ENCODE data around the gene CRIM1.
"Not testable (repeated sequence)": the region's sequence is repeated elsewhere in the genome, so short reads cannot be mapped to it uniquely, and the experiment has no call there.

Gene CRIM1, protein sequence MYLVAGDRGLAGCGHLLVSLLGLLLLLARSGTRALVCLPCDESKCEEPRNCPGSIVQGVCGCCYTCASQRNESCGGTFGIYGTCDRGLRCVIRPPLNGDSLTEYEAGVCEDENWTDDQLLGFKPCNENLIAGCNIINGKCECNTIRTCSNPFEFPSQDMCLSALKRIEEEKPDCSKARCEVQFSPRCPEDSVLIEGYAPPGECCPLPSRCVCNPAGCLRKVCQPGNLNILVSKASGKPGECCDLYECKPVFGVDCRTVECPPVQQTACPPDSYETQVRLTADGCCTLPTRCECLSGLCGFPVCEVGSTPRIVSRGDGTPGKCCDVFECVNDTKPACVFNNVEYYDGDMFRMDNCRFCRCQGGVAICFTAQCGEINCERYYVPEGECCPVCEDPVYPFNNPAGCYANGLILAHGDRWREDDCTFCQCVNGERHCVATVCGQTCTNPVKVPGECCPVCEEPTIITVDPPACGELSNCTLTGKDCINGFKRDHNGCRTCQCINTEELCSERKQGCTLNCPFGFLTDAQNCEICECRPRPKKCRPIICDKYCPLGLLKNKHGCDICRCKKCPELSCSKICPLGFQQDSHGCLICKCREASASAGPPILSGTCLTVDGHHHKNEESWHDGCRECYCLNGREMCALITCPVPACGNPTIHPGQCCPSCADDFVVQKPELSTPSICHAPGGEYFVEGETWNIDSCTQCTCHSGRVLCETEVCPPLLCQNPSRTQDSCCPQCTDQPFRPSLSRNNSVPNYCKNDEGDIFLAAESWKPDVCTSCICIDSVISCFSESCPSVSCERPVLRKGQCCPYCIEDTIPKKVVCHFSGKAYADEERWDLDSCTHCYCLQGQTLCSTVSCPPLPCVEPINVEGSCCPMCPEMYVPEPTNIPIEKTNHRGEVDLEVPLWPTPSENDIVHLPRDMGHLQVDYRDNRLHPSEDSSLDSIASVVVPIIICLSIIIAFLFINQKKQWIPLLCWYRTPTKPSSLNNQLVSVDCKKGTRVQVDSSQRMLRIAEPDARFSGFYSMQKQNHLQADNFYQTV

DNA sequence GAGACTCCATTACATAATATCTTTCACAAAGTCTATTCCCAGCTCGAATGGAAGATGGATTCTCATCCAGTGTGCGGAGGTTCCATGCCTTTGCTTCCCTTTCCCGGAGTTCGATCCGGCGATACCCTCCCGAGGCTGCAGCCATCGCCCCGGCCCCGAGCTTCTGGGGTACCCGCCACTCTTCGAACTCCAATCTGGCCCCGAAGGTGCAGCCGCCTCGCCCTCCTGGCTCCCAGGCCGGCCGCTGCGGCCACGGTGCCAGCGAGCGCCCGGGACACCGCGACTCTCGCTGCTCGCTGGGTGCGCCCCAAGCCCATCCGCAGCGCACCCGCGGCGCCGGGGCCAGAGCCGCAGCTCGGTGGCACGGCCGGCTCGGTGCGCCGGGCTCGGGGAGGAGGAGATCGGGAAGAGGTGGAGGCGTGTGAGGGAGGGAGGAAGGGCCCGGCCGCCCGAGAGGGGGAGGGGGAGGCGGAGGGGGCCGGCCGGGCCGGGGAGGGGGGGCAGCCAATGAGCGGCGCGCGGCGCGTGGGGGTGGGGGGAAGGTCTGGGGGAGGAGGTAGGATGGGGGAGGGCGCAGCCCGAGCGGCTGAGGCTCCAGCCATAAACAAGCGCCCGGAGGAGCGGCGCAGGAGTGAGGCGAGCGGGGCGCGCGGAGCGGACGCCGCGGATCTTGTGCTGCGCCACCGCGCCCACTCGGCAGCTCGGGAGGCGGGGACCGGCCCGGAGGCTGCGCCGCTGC is at the start of gene CRIM1:
TSS of gene CRIM1 (plus strand) at position 628 of the 739 bp plus-strand sequence. CDS start 515 bp downstream, outside the sequence.
- peak; percentile 24 for DNase-seq (ENCODE audit: low read depth)

DNA sequence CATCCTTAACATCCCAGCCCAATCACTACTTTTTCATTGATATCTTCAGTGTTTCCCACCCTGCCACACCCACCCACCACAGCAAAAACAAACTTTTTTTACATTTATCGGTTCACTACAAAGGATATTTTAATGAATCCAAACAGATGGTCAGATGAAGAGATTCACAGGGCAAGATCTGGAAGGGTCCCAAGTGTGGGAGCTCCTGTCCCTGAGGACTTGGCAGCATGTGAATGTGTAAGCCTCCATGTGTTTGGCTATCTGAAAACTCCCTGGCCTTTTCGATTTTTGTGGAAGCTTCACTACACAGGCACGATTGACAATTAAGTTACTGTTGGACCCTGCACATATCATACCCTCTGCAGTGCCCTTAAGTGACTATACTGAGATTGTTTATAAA is 48.1 kb upstream of the CRIM1 start:
- DNase-seq (ENCODE audit: low read depth), result no peak

DNA sequence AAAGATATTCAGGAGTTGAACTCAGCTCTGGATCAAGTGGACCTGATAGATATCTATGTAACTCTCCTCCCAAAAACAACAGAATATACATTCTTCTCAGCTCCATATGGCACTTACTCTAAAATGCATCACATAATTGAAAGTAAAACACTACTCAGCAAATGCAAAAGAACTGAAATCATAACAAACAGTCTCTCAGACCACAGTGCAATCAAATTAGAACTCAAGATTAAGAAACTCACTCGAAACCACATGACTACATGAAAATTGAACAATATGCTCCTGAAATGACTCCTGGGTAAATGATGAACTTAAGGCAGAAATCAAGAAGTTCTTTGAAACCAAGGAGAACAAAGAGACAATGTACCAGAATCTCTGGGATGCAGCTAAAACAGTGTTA is 45.1 kb upstream of the CRIM1 start:
- not testable (repeated sequence) for DNase-seq (ENCODE audit: low read depth)

DNA sequence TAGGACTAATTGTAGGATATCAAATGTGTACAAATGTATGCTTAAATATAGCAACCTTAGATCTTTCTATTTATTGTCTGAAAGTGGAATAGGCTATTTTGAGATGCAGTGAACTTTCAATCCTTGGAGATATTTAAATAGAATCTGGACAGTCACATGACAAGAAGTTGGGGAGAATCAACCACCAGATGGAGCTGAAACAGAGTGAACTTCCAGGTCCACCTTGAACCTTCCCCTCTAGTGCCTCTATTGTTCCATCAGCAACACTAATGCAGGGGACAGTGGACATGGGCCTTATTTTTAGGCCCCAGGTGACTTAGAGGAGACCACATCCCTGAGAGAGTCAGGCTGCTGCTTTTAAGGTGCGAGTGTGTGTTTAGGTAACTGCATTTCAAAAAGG is 37.0 kb upstream of the CRIM1 start:
- DNase-seq (ENCODE audit: low read depth), result no peak

DNA sequence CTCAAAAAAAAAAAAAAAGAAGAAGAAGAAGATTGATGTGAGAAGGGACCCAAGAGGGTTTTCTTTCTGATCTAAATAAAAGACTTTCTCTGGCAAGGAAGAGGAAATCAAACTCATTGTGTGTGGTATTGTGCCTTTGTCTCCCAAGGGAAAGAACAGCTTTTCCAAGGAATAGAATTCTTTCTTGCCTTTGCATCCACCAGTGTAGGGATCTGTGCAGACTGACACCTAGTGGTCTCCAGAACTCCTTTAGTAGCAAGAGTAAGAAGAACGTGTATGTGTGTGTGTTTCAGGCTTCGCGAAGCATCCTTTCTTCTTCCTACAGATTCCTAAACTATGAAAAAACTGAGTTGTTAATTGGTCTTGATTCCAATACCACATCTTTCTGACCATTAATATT is 33.5 kb upstream of the CRIM1 start:
- DNase-seq (ENCODE audit: low read depth), result no peak

DNA sequence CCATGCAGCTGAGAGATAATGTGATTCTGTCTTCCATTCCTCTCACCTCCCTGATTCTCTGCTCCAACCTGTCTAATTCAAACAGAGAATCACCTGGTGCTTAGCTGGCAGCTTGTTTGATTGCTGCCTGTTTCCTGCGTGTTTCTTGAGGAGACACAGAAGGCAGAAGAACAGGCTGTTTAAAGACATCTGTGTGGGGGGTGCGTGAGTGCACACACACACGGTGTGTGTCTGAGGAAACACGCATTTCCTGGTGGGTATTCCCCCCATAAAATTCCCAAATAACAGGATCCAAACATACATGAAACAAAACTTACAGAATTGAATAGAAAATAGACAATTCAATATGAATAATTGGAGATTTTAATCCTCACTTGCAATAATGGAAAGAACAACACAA is 29.3 kb upstream of the CRIM1 start:
- DNase-seq (ENCODE audit: low read depth), result no peak

DNA sequence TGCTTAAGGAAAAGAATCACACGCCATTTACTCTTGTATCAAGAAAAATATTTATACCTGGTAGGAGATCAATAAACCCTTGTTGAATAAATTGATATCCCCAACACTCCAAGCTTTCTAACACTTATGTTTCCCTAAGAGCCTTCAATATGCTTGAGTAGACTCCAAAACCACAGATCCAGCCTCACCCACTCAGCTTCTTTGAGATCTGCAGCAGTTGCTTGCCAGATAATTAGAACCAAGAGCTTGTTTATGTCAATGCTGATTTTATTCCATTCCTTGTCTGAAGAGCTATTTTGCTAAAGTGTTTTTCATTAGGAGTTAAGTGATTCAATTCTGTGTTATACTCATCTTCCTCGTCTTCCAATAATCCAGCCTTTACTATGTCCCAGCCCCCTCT is 26.3 kb upstream of the CRIM1 start:
- no peak for DNase-seq (ENCODE audit: low read depth)

DNA sequence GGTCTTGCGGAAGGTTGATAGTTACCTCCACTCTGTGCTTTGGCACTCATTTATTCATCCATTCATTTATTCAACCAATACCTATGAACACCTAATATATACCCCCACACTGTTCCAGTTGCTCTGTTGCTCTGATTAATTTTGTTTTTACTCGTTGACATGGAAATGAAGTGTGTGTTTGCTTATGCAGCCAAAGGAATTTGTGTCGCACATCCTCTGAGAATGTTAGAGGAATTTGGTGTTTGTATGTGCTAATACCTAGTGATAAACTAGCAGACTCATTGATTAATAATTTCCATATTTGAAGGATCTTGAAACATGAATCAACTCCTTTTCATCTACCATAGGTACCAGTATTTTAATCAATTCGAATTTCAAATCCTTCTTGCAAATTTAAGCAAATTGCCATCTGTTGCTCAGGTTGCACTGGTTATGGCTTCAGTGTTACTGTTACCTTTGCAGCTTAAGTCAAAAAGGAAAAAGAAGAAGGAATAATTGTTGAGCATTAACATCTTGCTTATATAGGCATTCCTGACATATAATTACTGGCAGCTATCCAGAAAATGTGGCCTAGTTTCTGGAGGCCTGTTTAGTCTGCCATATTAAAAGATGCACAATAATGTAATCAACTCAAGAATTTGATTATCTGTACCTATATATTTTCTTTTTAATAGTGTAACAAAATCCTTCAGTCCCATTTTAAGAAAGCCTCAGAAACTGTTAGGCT is 25.7 kb upstream of the CRIM1 start:
- no peak for DNase-seq (ENCODE audit: low read depth)

DNA sequence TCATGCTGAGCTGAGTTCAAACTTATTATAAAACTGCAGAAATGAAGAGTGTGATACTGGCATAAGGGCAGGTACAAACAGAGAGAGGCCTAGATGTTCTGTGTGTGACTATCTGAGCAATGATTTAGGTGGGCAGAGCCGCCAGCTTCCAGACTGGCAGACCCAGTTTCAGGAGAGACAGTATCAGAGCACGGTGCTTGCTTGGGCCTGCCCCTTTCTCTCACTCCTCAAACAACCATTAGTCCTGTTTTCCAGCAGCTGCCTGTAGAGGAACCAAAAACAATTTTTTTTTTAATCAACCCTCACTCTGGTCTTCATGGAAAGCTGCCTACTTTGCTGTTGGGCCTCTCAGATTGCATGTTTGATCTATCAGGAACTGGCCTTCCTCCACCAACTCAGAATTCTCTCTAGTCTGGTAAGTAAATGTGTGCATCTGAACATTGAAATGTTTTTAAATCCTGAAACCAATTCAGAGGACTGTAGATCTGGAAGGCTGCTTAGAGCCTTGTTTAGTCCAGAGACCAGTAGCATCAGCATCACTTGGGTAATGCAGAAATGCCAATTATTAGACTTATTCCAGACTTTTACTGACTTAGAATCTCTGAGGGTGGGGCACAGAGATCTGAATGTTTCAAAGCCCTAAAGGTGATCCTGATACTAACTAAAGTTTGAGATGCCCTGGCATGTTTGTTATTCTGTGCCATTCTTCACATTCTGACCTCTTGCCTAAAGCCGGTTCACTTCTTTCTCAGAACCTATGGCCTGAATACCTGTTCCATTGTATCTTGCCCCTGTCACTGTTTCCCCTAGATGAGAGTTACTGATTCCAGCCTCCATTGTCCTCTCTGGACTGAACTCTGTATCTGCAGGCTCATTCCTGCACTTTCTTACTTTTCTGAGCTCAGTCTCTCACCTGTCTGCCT is 24.8 kb upstream of the CRIM1 start:
- no peak for DNase-seq (ENCODE audit: low read depth)

DNA sequence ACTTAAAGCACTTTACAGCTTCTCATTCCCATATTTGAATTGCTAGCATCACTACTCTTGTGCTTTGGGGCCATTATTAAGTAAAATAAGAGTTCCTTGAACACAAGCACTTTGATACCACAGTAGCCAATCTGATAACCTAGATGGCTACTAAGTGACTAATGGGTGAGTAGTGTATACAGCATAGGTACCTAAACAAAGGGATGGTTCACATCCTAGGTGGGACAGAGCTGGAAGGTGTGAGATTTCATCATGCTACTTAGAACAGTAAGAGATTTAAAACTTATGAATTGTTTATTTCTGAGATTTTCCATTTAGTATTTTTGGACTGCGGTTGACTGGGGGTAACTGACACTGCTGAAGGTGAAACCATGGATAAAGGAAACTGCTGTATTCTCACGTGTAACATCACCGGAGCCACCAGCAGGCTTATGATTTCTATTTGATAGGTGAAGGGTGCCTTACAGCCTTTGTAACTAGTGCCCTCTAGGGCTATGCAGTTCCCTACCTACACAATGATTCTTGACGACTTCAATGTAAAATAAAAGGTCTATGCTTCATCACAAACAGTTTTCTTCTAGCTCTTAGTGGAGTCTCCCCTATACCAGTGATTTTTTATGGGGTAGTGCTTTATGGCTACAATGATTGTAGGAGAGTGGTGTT is 22.1 kb upstream of the CRIM1 start:
- DNase-seq (ENCODE audit: low read depth), result no peak

DNA sequence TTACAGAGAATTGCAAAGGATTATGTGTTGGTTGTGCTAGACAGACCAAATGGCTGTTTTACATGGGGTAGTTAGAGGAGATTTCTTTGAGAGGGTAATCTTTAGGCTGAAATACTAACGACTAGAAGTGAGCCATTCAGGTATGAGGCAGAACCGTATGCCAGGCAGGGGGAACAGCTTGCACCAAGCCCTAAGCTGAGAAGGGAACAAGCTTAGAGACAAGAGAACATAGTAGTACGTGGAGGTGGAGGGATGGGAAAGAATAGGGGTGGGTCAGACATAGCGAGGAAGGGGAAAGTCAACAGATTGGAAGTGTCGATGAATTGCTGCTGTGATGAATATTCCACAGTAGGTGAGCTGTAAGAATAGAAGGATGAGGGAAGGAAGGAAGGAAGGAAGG is 20.0 kb upstream of the CRIM1 start:
- DNase-seq (ENCODE audit: low read depth), result no peak

DNA sequence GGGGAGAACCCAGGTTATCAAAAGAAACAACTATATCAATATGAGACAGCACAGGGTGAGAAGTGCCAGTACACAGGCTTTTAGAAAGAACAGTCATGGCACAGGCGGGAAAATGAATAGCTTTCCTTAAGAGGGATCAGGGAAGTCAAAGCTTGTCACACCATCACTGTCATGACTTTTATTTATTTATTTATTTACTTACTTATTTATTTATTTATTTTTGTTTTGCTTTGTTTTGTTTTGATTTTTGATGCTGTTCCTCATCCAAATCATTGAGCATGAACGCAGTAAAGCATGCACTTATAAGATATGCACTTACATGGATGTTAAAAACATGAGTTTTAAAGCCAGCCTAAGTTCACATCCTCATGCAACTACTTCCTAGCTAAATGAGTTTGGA is 19.3 kb upstream of the CRIM1 start:
- DNase-seq (ENCODE audit: low read depth), result no peak

DNA sequence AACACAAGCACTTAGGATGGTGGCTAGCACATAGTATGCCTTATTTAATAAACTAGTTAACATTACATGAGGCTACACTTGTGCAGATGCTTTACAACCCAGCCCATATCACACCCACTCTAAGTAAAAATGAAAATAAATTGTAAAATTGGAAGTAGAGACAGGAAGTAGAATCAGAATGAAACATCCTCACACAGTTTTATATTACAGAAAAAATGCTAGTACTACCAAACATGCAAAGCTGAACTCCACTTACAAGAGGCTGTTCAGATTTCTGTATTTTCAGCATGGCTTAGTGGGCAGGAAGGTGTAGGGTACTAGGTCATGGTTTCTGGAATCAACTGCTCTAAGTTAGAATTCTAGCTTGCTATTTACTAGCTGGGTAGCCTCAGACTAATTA is 18.2 kb upstream of the CRIM1 start:
- DNase-seq (ENCODE audit: low read depth), result no peak

DNA sequence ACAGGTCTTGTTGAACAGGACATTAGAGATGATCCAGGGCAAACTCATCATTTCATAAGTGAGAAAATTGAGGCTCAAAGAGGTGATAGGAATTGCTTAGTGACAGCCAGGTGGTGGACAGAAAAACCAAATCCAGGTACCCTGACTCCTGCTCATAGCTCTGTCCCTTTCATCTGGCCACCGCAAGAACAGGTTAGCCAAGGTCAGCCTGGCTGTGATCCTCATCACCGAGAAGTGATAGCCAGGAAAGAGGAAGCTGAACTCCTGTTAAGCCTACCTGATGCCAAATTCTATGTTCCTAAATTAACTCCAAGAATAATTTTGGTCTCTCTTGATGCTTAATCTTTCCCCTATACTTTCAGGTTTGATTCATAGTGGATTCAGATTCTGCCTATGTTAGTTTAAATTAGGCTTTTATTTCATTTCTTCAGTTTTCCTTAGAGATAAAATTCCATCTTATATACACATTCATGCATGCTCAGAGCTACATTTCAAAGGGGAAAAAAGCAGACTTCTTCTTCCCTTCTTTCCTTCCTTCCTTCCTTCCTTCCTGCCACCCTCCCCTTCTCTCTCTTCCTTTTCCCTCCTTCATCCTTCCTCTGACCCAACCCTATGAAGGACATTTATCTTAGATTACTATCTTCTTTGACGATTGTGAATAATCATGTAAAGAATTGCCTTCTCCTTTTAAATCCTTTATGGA is 17.3 kb upstream of the CRIM1 start:
- no peak for DNase-seq (ENCODE audit: low read depth)

DNA sequence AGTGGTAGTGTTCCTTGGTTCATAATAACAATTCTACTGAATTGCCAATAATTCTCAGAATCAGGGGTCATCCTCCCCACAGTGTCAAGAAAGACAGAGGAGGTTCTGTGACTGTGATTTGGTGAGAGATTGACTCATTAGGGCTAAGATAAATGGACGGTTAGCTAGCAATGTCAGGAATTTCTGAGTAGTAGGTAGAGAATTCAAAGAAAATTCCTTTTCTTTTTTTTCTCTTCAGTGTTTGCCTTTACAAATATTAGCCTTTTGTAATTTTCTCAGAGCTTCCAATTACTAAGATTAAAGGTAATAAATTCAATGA is 16.8 kb upstream of the CRIM1 start:
- DNase-seq (ENCODE audit: low read depth), result no peak

DNA sequence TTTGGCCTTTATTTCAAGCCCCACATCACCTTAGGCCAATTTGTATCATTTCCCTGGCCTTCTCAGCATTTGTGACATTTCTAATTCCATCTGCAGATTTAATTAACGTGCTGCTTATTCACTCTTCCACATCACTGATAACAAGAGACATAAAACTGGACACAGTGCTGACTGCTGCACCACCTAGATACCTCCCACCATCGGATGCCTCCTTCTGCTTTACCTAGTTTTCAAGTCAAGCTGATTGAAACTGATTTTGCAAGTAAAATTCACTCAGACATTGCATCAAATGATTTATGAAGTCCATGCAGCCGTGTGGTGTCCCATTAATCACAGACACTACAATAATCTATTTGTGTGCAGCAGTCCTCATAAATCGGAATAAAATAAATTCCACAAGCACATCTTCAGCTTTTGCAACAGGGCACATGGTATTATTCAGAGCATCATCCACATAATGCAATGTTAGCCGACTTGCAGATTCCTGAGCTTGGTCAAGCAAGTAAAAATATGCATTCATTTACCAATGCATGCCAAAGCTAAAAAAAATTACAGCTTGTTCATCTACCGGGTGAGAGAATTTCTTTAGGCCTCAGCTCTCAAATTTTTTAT is 15.9 kb upstream of the CRIM1 start:
- DNase-seq (ENCODE audit: low read depth), result no peak

DNA sequence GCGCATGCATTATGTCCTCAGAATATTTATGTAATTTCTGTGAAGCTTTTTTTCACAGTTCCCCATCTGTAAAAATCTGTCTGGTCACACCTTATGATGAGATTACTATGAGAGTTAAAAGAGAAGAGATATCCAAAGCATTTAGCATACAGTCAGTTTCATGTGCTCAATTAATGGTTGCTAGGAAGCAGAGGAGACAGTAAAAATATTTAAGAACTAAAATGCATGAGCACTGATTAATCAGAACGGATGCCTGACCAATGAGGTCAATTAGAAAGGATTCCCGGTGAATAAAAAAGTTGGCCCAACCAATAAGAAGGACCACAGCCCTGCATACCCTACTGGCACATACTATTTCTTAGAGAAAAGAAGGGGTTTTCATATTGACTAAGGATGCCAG is 12.0 kb upstream of the CRIM1 start:
- DNase-seq (ENCODE audit: low read depth), result no peak

DNA sequence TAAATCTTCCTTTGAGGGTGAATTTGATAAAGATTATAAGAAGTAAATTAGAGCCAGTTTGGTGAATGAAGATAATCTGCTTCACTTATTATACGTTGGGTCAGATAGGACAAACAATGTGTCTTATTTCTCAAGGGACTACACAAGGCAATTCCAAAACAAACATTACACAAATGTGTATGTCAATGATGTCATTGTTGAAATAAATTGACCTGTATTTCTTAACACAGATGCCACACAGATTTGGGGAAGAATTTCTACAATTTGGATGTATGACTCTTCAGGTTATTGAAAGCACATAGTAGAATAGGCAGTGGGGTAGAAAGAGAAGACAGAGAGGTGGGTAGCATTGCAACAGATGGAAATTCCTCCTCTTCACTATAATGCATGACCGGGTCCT is 6.9 kb upstream of the CRIM1 start:
- DNase-seq (ENCODE audit: low read depth), result no peak

DNA sequence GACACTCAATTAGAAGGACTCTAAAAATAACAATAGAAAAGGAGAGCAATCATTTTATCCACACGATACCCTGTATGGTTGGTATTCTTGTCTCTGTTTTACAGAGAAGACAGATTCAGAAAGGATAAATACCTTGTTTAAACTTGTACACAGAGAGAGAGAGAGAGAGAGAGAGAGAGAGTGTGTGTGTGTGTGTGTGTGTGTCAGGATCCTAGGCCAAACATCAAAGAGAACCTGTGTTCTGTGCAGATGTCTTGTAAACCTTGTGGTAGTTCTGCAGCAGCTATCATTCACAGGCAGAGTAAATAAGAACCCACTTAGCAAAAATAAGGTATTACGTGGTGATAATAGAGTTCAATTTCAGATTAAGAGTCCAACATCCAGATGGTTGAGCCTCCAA is 4.3 kb upstream of the CRIM1 start:
- DNase-seq (ENCODE audit: low read depth), result no peak

Data from T-helper 22 cell (primary cell).